ENCODE data around the gene GPLD1.

DNA sequence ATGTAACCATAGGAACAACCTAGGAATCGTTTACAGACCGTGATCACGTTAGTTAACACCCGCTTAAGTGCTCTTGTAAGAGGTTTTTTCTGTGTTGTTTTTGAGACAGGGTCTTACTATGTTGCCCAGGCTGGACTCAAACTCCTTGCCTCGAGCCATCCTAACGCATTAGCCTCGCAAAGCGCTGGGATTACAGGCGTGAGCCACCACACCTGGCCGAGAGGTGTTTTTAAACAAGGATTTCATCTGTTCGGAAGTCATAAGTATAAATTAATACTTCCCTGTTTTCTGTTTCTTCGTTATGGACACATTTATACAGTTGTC lies 85.9 kb downstream of the GPLD1 start:
- TF ChIP-seq POLR2AphosphoS5 (IDR thresholded peaks at IDR 0.05; ENCODE audit: borderline replicate concordance, low read depth, low read length) (no peak), EZH2 (IDR thresholded peaks at IDR 0.05) (no peak)
